GM12874 (cell line): ENCODE data around the gene PSD2.

ENCODE experiments used
- TF ChIP-seq, protein P1 (sequence below): IDR thresholded peaks from 2 replicates; pipeline ENCODE4 v1.5.1; 2011; ENCODE audit warnings: low read depth, mild to moderate bottlenecking, control low read depth, low read length, moderate library complexity; ENCODE audit not compliant: insufficient read depth

PSD2 gene

DNA sequence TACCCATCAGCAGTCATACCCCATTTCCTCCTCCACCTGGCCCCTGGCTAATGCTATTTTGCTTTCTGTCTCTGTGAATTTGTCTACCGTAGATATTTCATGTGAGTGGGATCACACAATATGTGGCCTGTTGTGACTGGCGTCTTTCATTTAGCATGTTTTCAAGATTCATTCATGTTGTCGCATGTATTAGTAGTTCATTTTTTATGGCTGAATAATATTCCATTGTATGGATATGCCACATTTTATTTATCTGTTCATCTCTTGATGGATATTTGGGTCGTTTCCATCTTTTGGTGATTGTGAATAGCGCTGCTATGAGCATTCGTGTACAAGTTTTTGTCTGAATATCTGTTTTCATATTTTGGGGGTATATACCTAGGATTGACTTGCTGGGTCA, 33.9 kb downstream of the PSD2 start:
- TF ChIP-seq, protein P1, sequence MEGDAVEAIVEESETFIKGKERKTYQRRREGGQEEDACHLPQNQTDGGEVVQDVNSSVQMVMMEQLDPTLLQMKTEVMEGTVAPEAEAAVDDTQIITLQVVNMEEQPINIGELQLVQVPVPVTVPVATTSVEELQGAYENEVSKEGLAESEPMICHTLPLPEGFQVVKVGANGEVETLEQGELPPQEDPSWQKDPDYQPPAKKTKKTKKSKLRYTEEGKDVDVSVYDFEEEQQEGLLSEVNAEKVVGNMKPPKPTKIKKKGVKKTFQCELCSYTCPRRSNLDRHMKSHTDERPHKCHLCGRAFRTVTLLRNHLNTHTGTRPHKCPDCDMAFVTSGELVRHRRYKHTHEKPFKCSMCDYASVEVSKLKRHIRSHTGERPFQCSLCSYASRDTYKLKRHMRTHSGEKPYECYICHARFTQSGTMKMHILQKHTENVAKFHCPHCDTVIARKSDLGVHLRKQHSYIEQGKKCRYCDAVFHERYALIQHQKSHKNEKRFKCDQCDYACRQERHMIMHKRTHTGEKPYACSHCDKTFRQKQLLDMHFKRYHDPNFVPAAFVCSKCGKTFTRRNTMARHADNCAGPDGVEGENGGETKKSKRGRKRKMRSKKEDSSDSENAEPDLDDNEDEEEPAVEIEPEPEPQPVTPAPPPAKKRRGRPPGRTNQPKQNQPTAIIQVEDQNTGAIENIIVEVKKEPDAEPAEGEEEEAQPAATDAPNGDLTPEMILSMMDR, result no peak

DNA sequence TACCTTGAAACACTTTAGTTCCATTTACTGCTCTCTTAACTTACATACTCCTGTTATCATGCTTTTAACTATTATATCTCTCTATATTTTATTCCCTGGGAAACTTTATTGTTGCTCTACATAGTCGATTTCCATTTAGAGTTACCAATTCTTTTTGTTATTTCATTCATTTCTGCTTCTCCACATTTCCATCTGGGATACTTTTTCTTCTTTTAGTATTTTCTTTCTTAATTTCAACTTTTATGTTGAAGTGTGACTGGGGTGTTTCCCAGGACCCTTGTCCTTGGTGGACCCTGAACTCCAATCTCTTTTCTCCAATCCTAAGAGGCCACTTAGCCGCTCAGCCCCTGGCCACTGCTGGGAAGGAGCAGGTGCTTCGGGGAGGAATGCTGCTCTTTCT, 36.0 kb downstream of the PSD2 start:
- TF ChIP-seq, protein P1, result no peak

DNA sequence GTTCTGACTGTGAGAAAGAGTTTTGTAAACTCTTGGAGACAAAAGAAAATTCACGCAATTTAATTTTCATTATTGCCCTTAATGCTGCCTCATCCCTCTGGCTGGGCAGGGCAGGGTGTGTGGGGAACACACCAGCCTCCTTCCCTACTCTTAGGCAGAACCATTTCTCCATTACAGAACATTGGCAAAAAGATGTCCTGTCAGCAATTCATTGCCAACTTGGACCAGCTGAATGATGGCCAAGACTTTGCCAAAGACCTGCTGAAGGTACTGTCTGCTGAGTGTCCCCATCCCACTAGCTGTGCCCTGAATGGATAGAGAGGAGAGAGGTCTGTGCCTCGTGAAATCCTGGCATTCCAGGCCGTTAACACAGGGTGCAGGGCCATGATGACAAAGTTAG, 37.9 kb downstream of the PSD2 start:
- TF ChIP-seq, protein P1, result no peak

DNA sequence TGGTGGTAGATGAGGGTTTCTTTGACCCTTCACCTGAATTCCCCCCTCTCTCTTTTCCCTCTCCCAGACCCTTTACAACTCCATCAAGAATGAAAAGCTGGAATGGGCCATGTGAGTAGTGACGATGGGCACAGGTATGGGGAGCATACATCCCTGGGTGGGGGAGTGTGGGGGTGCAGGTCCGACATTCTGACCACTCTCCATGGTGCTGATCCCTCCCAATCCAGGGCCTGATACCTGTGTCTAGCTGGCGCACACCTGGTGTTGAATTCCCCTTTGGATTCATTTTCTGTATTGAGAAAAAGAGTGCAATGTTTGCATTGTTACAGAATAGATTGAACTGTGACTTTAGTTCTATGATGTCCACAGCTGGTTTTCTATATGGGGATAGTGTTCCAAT, 40.0 kb downstream of the PSD2 start:
- TF ChIP-seq, protein P1, result no peak

DNA sequence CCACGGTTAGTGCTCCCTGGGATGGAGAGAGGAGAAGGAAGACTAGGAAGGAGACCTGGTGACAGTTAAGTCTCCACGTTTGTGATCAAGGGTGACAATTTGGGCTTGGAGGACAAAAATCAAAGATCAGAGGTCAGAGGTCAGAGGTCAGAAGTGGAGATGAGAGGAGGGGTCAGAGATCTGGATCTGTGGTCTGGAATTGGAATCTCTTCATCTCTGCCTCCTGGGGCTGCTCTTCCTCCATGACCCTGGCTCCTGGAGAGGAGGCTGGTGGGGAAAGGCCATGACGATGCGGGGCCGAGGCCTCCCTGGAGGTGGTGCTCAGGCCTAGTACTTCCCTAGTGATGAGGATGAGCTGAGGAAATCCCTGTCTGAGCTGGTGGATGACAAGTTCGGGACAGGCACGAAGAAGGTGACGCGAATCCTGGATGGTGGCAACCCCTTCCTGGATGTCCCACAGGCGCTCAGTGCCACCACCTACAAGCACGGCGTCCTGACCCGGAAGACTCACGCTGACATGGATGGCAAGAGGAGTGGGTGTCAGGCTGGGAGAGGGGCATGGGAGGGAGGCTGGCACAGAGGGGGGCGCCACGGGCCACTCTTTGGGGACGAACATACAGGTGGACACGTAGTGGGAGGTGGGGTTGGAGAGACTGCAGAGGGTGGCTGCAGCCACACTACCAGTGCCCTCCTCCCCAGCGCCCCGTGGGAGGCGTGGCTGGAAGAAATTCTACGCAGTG, 41.0 kb downstream of the PSD2 start:
- TF ChIP-seq, protein P1, result no peak

DNA sequence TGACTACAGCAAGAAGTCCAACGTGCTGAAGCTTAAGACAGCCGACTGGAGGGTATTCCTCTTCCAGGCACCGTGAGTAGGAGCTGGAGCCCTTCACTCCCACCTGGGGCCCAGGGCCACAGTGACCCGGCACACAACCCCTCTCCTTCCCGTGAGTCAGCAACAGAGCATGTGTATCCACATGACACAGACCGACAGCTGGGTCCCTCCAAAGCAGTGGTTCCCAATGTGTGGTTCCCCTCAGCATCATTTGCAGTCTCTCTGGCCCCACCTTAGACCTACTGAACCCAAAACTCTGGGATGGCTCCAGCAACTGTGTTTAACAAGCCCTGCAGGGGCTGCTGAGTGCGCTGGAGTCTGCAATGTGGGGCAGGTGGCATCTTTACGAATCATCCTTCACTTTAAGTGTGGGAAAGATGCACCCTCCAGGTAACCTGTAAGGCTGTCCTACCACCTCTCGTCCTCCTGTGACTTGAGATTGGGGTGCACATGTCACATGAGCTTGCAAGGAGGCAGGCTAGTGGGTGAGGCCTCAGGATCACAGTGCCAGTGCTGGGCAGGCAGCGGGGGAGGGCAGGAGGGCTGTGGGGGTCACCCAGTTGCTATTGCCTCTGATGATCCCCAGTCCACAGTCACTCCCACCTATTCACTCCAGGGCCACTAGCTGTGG, 42.2 kb downstream of the PSD2 start:
- TF ChIP-seq, protein P1, result no peak

DNA sequence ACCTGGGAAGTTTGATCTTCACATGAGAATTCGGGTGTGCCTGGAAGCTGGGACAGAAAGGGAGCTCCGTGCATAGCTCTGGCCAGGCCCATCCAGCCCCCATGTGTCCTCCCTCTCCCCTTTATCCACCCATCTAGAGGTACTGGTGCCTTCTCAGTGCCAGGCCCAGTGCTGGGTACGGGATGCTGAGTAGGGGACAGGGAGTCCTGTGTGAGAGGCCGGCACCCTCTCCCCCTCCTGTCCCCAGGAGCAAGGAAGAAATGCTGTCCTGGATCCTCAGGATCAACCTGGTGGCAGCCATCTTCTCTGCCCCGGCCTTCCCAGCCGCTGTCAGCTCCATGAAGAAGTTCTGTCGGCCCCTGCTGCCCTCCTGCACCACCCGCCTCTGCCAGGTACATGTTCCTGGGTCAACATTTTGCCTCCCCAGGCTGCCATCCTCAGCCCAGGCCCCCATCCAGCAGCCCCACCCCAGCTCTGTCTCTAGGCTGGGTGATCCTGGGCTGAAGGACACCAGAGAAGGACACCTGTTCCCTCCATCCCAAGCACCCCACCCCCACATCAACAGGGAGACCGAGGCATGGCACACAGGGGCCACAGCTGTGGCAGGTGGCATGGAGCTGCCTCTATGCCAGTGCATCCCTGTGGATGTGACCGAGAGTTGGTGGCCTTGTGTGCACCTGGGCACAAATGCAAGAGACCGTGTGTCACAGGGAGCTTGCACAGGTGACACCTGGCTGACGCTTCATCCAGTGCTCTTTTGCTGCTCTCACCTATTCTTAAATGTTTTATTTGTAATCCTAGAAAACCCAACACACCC, 43.0 kb downstream of the PSD2 start:
- TF ChIP-seq, protein P1, result no peak
